G401.6 (cell line): Measurements from ENCODE around the gene SRSF7.
"Not testable (repeated sequence)": the region's sequence is repeated elsewhere in the genome, so short reads cannot be mapped to it uniquely, and the experiment has no call there.

ENCODE experiments used
- FAIRE-seq: peaks from 2 replicates; lab custom pipeline; 2012; peaks lifted over from hg19 to GRCh38; lab: Jason Lieb, UNC

Gene SRSF7

DNA sequence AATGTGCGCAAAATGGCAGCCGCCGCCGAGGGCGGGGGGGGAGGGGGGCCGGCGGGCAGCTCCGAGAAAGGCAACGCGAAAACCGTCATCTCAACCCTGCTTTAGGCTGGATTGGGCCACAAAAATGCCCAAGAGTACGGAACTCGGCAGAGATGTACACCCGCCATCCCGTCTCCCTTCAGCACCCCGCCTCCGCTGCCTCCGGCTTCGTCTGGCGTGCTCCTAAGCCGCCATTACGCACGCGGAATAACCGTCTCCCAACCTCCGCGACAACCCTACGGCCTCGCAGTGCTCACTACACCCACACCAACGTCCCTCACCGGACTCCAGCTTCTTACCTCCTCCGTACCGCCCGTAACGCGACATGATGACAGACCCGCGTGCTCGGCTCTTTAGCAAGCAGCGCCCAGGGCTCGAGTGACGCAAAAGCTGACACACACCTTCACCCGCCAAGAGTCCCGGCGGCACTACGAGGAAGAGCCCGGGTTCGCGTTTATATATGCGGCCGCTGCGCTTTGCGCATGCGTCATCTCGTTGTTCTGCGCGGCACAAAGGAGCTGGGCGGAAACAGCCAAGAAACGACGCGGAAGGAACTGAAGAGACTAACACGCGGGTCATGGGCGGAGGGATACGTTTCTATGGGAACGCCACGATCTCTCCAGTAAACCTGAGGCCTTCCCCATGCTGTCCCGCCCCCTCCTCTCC is at the start of gene SRSF7:
TSS of gene SRSF7 (minus strand) at position 471 of the 705 bp plus-strand sequence. CDS start at position 366, 105 bp downstream.
- FAIRE-seq = peak; percentile 98

GRCh38 chr2:38797953-38798352 is 46.8 kb upstream of the SRSF7 start:
- no peak for FAIRE-seq

GRCh38 chr2:38797250-38797676 is 46.1 kb upstream of the SRSF7 start:
- FAIRE-seq = no peak

GRCh38 chr2:38795016-38795415 is 43.9 kb upstream of the SRSF7 start:
- FAIRE-seq = not testable (repeated sequence)

GRCh38 chr2:38794235-38794946 is 43.2 kb upstream of the SRSF7 start:
- FAIRE-seq = no peak

DNA sequence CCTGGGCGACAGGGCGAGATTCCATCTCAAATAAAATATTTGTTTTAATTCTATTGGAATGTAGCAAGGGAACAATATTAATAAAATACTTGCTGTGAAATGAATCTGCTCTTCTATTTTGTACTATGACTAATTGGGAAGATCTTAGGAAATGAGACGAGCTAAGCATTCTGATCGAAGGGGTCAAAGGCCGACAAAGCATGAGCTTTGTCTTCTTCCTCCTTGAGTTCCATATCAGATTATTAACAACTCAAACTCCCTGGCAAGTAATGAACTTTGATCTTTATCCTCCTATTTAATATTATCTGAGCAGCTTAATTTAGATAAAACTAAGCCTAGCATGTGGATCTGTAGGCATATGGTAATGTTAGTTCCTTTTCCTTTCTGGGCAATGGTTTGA is 42.4 kb upstream of the SRSF7 start:
- FAIRE-seq = no peak

GRCh38 chr2:38792751-38793150 is 41.6 kb upstream of the SRSF7 start:
- no peak for FAIRE-seq

GRCh38 chr2:38792321-38792720 is 41.2 kb upstream of the SRSF7 start:
- FAIRE-seq = not testable (repeated sequence)

- FAIRE-seq = no peak
Measured at GRCh38 chr2:38791744-38792143, 40.6 kb upstream of the SRSF7 start.

DNA sequence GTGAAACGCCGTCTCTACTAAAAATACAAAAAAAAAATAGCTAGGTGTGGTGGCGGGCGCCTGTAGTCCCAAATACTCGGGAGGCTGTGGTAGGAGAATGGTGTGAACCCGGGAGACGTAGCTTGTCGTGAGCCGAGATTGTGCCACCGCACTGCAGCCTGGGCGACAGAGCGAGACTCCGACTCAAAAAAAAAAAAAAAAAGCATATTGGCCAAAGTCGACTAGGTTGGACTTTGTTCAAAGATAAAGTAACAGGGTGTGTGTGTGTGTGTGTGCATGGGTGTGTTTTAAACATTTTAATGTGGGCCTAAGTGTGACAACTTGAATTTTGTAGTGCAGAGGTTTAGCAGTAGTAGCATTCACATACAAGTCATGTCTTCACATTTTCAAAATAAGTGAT is 38.5 kb upstream of the SRSF7 start:
- FAIRE-seq = no peak

- FAIRE-seq = no peak
Measured at GRCh38 chr2:38788306-38788705, 37.1 kb upstream of the SRSF7 start.

- no peak for FAIRE-seq
Measured at GRCh38 chr2:38783586-38783985, 32.4 kb upstream of the SRSF7 start.

- FAIRE-seq = no peak
Measured at GRCh38 chr2:38778687-38779082, 27.5 kb upstream of the SRSF7 start.

DNA sequence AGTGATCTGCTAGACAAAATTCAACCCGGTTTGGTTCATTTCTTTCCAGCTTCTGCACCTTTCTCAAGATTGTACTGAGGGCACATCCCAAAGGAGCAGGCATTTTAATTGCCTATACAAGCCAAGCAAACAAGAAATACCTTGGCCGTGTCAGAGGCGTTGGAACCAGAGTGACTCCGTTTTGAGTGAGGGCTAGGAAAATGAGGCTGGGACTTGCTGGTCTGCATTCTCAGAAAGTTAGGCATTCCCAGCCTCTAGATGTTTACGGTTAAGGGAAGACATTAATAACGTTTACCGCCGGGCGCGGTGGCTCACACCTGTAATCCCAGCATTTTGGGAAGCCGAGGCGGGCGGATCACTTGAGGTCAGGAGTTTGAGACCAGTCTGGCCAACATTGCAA is 25.4 kb upstream of the SRSF7 start:
- FAIRE-seq = no peak

GRCh38 chr2:38775921-38776225 is 24.7 kb upstream of the SRSF7 start:
- FAIRE-seq = no peak

- no peak for FAIRE-seq
Measured at GRCh38 chr2:38775097-38775920, 24.1 kb upstream of the SRSF7 start.

GRCh38 chr2:38771632-38772031 is 20.5 kb upstream of the SRSF7 start:
- no peak for FAIRE-seq

- no peak for FAIRE-seq
Measured at GRCh38 chr2:38765551-38765950, 14.4 kb upstream of the SRSF7 start.

DNA sequence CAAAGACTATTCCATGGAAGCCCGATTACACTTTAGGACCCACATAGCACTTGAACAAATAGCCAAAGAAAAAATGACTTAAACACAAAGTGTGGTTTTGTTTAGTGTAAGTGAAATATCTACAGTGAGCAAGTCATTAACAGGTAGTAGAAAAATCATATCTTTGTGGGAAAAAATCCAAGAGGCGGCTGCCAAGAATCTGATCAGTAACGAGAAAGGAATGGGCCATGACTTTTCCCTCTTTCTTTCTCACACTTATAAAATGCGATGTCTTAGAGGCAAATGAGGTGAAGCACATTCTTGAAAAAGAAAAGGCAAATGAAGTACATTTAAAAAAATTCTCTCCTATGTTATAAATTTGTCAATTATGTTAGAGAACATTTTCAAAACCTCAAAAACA is 14.0 kb upstream of the SRSF7 start:
- no peak for FAIRE-seq

- no peak for FAIRE-seq
Measured at GRCh38 chr2:38763728-38764127, 12.6 kb upstream of the SRSF7 start.

DNA sequence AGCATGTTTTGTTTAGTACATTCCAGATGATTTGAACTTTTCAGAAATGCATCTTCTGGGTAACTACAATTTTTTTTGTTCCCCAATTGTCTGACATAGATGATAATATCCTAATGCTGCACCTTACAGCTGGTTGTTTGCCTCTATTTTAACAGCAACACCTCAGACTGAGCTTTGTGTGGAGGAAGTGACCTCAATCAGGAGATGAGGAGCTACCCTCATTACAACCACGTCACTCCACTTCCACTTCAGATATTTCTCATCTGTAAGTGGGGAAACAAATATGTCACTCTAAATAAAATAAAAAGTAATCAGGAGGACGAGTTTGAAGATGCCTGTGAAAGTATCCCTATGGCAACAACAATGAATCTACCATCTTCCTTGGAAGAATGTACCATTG is 12.1 kb upstream of the SRSF7 start:
- no peak for FAIRE-seq

DNA sequence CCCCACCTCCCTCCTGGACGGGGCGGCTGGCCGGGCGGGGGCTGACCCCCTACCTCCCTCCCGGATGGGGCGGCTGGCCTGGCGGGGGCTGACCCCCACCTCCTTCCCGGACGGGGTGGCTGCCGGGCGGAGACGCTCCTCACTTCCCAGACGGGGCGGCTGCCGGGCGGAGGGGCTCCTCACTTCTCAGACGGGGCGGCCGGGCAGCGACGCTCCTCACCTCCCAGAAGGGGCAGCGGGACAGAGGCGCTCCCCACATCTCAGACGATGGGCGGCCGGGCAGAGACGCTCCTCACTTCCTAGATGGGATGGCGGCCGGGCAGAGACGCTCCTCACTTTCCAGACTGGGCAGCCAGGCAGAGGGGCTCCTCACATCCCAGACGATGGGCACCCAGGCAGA is 4.7 kb upstream of the SRSF7 start:
- not testable (repeated sequence) for FAIRE-seq

DNA sequence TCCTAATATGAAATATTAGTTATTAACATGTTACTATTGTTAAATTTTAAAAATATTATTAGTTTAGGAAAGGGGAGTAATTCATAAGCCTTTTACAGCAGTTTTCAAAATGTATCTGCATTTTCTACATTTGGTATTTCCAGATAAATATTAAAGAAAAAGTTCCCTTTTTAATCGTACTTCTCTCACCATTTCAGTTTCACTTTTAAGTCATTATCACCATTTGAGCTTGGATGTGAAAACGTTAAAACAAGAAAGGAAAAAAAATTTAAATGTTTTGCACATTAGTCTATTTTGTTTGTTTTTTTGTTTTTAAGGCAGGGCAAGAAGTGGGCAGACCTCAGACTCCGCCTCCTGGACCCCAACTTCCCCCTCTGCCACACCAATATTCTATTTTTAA is 3.3 kb upstream of the SRSF7 start:
- peak; percentile 69 for FAIRE-seq
